Endothelial cell of umbilical vein (primary cell): Measurements from ENCODE around the gene SMARCA4. TPM values are rescaled to one million over a fixed set of nuclear protein-coding genes. Genes with fewer than 3 reads are reported as not detected.

ENCODE experiments used
- BruUV-seq: library from RNA; stranded (reverse); fragments of 400-500 nt; replicated peaks from 2 replicates; lab custom pipeline; 2021; lab: Mats Ljungman, UMichigan
- CTCF ChIA-PET: fragments of 300-600, 350-600 bp; sonication (Branson Sonifier 250); formaldehyde crosslinking; loops from one replicate; lab custom pipeline; 2021; ENCODE audit warnings: antibody characterized with exemption, inconsistent platforms; lab: Charles Lee
- POLR2A ChIA-PET: fragments of 300-600, 350-600 bp; sonication (Branson Sonifier 250); formaldehyde crosslinking; loops from one replicate; lab custom pipeline; 2021; ENCODE audit warnings: antibody characterized with exemption, inconsistent platforms; lab: Charles Lee
- DNase-seq: peaks from one replicate; pipeline ENCODE4 v3.0.0-alpha.2; 2011; ENCODE audit warnings: low read depth, low spot score
- FAIRE-seq: peaks from 2 replicates; lab custom pipeline; 2011; peaks lifted over from hg19 to GRCh38; lab: Jason Lieb, UNC
- H2AFZ ChIP-seq: 2 replicates; pipeline ENCODE4 v1.6.0; 2012; ENCODE audit warnings: low read depth, low read length, control low read depth, inconsistent platforms
- H3K27ac ChIP-seq: 2 replicates; pipeline ENCODE4 v1.5.1; 2011; ENCODE audit warnings: low read depth, mild to moderate bottlenecking, control low read depth, low read length, moderate library complexity; ENCODE audit not compliant: insufficient read depth
- H3K27me3 ChIP-seq, 2 experiments: 2 replicates each; pipeline versions ENCODE4 v1.6.0 to v1.6.1; 2011; ENCODE audit warnings: low read length in 2 of 2, mixed read lengths in 1 of 2; ENCODE audit not compliant: control insufficient read depth in 2 of 2, insufficient read depth in 2 of 2
- H3K36me3 ChIP-seq, 2 experiments: 2 replicates in 1 of 2; 3 replicates in 1 of 2; pipeline ENCODE4 v1.5.1; 2011; ENCODE audit warnings: low read length in 2 of 2, mild to moderate bottlenecking in 1 of 2, moderate library complexity in 1 of 2; ENCODE audit not compliant: control insufficient read depth in 2 of 2, insufficient read depth in 2 of 2; ENCODE audit errors: extremely low read depth in 1 of 2
- H3K4me1 ChIP-seq: 3 replicates; pipeline ENCODE4 v1.5.1; 2011; ENCODE audit warnings: mild to moderate bottlenecking, low read length; ENCODE audit not compliant: control insufficient read depth, insufficient read depth; ENCODE audit errors: extremely low read depth
- H3K4me2 ChIP-seq: 2 replicates; pipeline ENCODE4 v1.6.1; 2011; ENCODE audit warnings: low read length, control low read depth, mixed read lengths; ENCODE audit not compliant: insufficient read depth
- H3K4me3 ChIP-seq, 3 experiments: fragments of 200-600 bp in 1 of 3; sonication (generic), shearing (Covaris generic) in 1 of 3; replicated peaks in 1 of 3; 2 replicates each; pipeline ENCODE4 v1.5.1; 2011 to 2016; ENCODE audit warnings: control low read depth in 3 of 3, low read length in 3 of 3, mild to moderate bottlenecking in 2 of 3, inconsistent platforms in 1 of 3, low read depth in 1 of 3, moderate library complexity in 1 of 3; ENCODE audit not compliant: insufficient read depth in 1 of 3
- H3K79me2 ChIP-seq: 2 replicates; pipeline ENCODE4 v1.6.0; 2012; ENCODE audit warnings: low read length, inconsistent platforms; ENCODE audit not compliant: control insufficient read depth, insufficient read depth
- H3K9ac ChIP-seq: replicated peaks from 2 replicates; pipeline ENCODE3; 2011; ENCODE audit warnings: low read length, control low read depth; ENCODE audit not compliant: insufficient read depth; ENCODE audit errors: extremely low read depth
- H3K9me1 ChIP-seq: replicated peaks from 3 replicates; pipeline ENCODE4 v1.6.0; 2011; ENCODE audit warnings: mild to moderate bottlenecking, low read length; ENCODE audit not compliant: control insufficient read depth, insufficient read depth; ENCODE audit errors: extremely low read depth
- H3K9me3 ChIP-seq: replicated peaks from 2 replicates; pipeline ENCODE4 v1.5.1; 2012; ENCODE audit warnings: low read length, inconsistent platforms; ENCODE audit not compliant: control insufficient read depth, insufficient read depth
- H4K20me1 ChIP-seq: replicated peaks from 2 replicates; pipeline ENCODE3; 2011; ENCODE audit warnings: mild to moderate bottlenecking, low read length; ENCODE audit not compliant: control insufficient read depth, insufficient read depth; ENCODE audit errors: extremely low read depth
- EZH2 ChIP-seq: IDR thresholded peaks from 2 replicates; pipeline ENCODE4 v1.6.1; 2012; ENCODE audit warnings: borderline replicate concordance, low read depth, mild to moderate bottlenecking, moderate library complexity, low read length, inconsistent platforms; ENCODE audit not compliant: severe bottlenecking
- FOS ChIP-seq: IDR thresholded peaks from 2 replicates; pipeline ENCODE4 v1.6.1; 2011; ENCODE audit warnings: mild to moderate bottlenecking, low read length, moderate library complexity, borderline replicate concordance; ENCODE audit not compliant: insufficient read depth
- GATA2 ChIP-seq: IDR thresholded peaks from 2 replicates; pipeline ENCODE4 v1.7.0; 2011; ENCODE audit warnings: low read depth, mild to moderate bottlenecking, moderate library complexity, mixed read lengths, low read length; ENCODE audit not compliant: insufficient read length, insufficient read depth
- JUN ChIP-seq: IDR thresholded peaks from 2 replicates; pipeline ENCODE4 v1.6.1; 2011; ENCODE audit warnings: borderline replicate concordance, low read depth; ENCODE audit not compliant: insufficient read length, insufficient read depth
- MYC ChIP-seq: IDR thresholded peaks from one replicate; pipeline ENCODE4 v1.6.1; 2011; ENCODE audit warnings: mild to moderate bottlenecking, low read depth, low read length
- POLR2A ChIP-seq: IDR thresholded peaks from 2 replicates; pipeline ENCODE4 v1.6.1; 2012; ENCODE audit warnings: low read depth, mild to moderate bottlenecking, control low read depth, low read length
- POLR2AphosphoS5 ChIP-seq: IDR thresholded peaks from 2 replicates; pipeline ENCODE4 v1.6.1; 2012; ENCODE audit warnings: low read depth, mild to moderate bottlenecking, control low read depth, low read length, moderate library complexity; ENCODE audit not compliant: insufficient read depth
- dilution Hi-C: fragments of 300-500 bp; cut with MboI; formaldehyde crosslinking; loops from one replicate; pipeline ENCODE4 v1.15.0; 2019; ENCODE audit warnings: low sequenced_read_pairs; ENCODE audit not compliant: extremely low pct_ligation_motif_present
- intact Hi-C: fragments of 100-400 bp; cut with micrococcal nuclease; formaldehyde crosslinking; loops from one replicate; pipeline ENCODE4 v1.10.0; 2022
- polyA plus RNA-seq, 4 experiments: library from polyadenylated mRNA; depleted of rRNA in 3 of 4; stranded (reverse) in 3 of 4; unstranded in 1 of 4; fragments of >200 nt; gene quantifications; 2 replicates each; pipeline versions ENCODE4 v1.2.1 to v1.2.3, GENCODE V29; 2011 to 2012; ENCODE audit warnings: missing spikeins in 1 of 4
- total RNA-seq: library from RNA; stranded (reverse); gene quantifications from 2 replicates; pipeline ENCODE4 v1.2.3, GENCODE V29; 2021
- TF ChIP-seq, protein P1 (sequence below), 2 donors: IDR thresholded peaks; 1 replicate in 1 of 2; 2 replicates in 1 of 2; pipeline ENCODE4 v1.5.1; 2011; ENCODE audit warnings: low read length in 2 of 2, mild to moderate bottlenecking in 2 of 2, moderate library complexity in 2 of 2, control low read depth in 1 of 2, inconsistent platforms in 1 of 2, low read depth in 1 of 2; ENCODE audit not compliant: insufficient read depth in 1 of 2; ENCODE audit errors: extremely low read depth in 1 of 2
- TF ChIP-seq, protein P2 (sequence below): IDR thresholded peaks from 2 replicates; pipeline ENCODE4 v1.6.1; 2011; ENCODE audit not compliant: insufficient read depth, insufficient read length

Gene SMARCA4
- total and polyA plus RNA-seq, 2 donors (not counting 3 experiments of a cell fraction or from before 2014, with no cell fraction given) = 65.0 to 177 TPM

DNA sequence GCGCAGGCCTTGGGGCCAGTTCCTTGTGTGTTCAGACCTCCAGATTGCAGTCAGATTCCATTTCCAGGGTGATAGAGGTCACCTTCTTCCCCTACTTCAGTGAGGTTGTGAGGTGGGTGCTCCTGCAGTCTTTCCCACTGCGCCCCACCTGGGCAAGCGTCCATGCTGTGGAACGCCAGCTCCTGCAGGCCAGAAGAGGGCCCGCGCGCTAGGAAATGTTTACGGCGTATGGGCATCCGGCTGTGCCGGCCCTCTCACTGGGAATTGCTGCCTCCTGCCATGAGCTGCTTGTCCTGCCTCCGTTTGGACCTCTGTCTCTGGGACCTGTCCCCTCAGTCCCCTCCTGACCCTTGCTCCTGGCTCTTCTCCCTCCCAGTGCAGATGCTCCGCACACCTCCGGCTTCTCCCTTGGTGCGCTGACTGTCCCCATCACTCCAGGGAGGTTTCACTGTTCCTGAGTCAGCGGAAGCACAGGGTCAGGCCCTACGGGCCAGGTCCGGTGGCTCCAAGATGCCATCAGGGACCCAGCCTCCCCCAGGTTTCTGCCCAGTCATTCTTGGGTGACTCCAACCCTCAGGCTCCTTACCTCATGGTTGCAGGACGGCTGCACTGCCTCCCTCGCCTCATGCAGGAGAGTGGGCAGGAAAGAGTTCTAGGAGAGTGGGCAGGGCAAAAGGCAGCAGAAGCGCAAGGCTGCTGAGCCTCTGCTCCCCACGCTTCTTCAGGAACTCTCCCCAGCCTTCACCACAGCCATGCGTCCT is 56.6 kb downstream of the SMARCA4 start:
- no peak overlapping the region for H3K27ac ChIP-seq
- H3K9me3 ChIP-seq = no peaks in the 10 kb centered on the region
- no peaks in the 10 kb centered on the region for H3K27me3 ChIP-seq
- dilution Hi-C loops = no loop called here
- no peak for TF ChIP-seq POLR2AphosphoS5
- POLR2A ChIA-PET = no interaction called here
- intact Hi-C loops = loop anchor here (5.0 kb wide), 1 partner anchor 75 kb away; no protein-coding TSS in a partner anchor
- no peak overlapping the region for H3K4me3 ChIP-seq
- CTCF ChIA-PET = interaction anchor here (2.5 kb wide), 1 partner anchor 81 kb away, joined by 8 read pairs; no protein-coding TSS in a partner anchor
- peaks cover 22 to 71% of the 10 kb centered on the region in 2 experiments for H3K36me3 ChIP-seq
- no peak overlapping the region for H3K4me2 ChIP-seq
- BruUV-seq = no TSS peak
- H3K9me1 ChIP-seq = no peaks in the 10 kb centered on the region
- FAIRE-seq (no peak), DNase-seq (no peak)
- no peaks in the 10 kb centered on the region for H3K4me1 ChIP-seq
- no peak overlapping the region for H2AFZ ChIP-seq
- H3K9ac ChIP-seq = no peak overlapping the region
- no peaks in the 10 kb centered on the region for H3K79me2 ChIP-seq
- H4K20me1 ChIP-seq = no peaks in the 10 kb centered on the region

DNA sequence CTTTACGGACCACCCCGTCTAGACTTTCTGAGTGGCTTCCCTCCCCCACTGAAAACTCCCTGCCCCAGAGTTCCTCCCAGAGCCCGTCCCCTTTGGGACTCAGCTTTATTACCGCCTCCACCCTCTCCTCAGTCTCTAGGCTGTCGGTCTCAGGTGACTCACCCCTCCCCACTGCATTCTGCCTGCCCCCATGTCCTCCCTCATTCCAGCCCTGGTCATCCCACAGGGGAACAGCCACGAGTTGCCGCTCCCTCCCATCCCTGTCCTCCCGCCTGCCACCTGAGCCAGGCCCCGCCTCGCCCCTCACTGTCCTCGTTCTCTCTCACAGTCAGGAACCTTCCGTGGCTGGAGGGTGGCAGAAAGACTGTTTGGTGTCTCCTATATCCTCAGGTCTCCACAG is 57.3 kb downstream of the SMARCA4 start:
- ChIA-PET POLR2A (no interaction called here), CTCF (interaction anchor here (1.1 to 2.5 kb wide), 2 partner anchors 76 to 82 kb away, joined by 3 to 8 read pairs; no protein-coding TSS in a partner anchor)
- H2AFZ ChIP-seq = no peak overlapping the region
- FAIRE-seq = no peak
- no peaks in the 10 kb centered on the region for H3K9me1 ChIP-seq
- dilution Hi-C loops = no loop called here
- H3K9me3 ChIP-seq = no peaks in the 10 kb centered on the region
- H3K4me3 ChIP-seq = no peak overlapping the region
- H3K27ac ChIP-seq = no peak overlapping the region
- no peaks in the 10 kb centered on the region for H3K27me3 ChIP-seq
- no TSS peak for BruUV-seq
- no peak for DNase-seq
- intact Hi-C loops = loop anchor here (5.0 kb wide), 1 partner anchor 76 kb away; no protein-coding TSS in a partner anchor
- H3K9ac ChIP-seq = no peak overlapping the region
- no peaks in the 10 kb centered on the region for H4K20me1 ChIP-seq
- peaks cover 18 to 70% of the 10 kb centered on the region in 2 experiments for H3K36me3 ChIP-seq
- TF ChIP-seq, protein P1, sequence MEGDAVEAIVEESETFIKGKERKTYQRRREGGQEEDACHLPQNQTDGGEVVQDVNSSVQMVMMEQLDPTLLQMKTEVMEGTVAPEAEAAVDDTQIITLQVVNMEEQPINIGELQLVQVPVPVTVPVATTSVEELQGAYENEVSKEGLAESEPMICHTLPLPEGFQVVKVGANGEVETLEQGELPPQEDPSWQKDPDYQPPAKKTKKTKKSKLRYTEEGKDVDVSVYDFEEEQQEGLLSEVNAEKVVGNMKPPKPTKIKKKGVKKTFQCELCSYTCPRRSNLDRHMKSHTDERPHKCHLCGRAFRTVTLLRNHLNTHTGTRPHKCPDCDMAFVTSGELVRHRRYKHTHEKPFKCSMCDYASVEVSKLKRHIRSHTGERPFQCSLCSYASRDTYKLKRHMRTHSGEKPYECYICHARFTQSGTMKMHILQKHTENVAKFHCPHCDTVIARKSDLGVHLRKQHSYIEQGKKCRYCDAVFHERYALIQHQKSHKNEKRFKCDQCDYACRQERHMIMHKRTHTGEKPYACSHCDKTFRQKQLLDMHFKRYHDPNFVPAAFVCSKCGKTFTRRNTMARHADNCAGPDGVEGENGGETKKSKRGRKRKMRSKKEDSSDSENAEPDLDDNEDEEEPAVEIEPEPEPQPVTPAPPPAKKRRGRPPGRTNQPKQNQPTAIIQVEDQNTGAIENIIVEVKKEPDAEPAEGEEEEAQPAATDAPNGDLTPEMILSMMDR (IDR thresholded peaks at IDR 0.05; ENCODE audit: extremely low read depth in 1 of 2, insufficient read depth in 1 of 2, low read depth in 1 of 2, low read length in 2 of 2) = no peak
- TF ChIP-seq, protein P2, sequence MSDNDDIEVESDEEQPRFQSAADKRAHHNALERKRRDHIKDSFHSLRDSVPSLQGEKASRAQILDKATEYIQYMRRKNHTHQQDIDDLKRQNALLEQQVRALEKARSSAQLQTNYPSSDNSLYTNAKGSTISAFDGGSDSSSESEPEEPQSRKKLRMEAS = no peak
- TF ChIP-seq GATA2 = no peak
- no peak for TF ChIP-seq POLR2A
- TF ChIP-seq MYC = no peak
- TF ChIP-seq POLR2AphosphoS5 = no peak
- TF ChIP-seq FOS = no peak
- TF ChIP-seq JUN = no peak
- no peak for TF ChIP-seq EZH2
- H3K4me2 ChIP-seq = no peak overlapping the region
- no peaks in the 10 kb centered on the region for H3K79me2 ChIP-seq
- H3K4me1 ChIP-seq = no peaks in the 10 kb centered on the region
